Measurements from ENCODE around the gene CLEC3B.

GRCh38 chr3:45003406-45003805, 22.7 kb upstream of the CLEC3B start:
- no peak for TF ChIP-seq EP300 (IDR thresholded peaks at IDR 0.05)
- TF ChIP-seq CTCF (IDR thresholded peaks at IDR 0.05) = no peak
- no peak for TF ChIP-seq POLR2A (IDR thresholded peaks at IDR 0.05)
